SKM-1 treated with dmso at 0.1 percent for 144 hours (cell line): ENCODE data around the gene CMBL.
"Not testable (repeated sequence)": the region's sequence is repeated elsewhere in the genome, so short reads cannot be mapped to it uniquely, and the experiment has no call there.

Experiments used
- DNase-seq: peaks from one replicate; lab custom pipeline; 2025; ENCODE audit not compliant: unreplicated experiment; lab: John Stamatoyannopoulos, UW

CMBL gene

GRCh38 chr5:10307206-10308148, at the start of gene CMBL:
Gene CMBL, minus strand, starts transcription at chr5:10307902. Its CDS starts 17,140 bp downstream, at chr5:10290762.
- peak; percentile 70 for DNase-seq

- no peak for DNase-seq
Observed at GRCh38 chr5:10355071-10355889, 47.6 kb upstream of the CMBL start.

GRCh38 chr5:10354048-10354872, 46.6 kb upstream of the CMBL start:
- peak; percentile 35 for DNase-seq

GRCh38 chr5:10353241-10354047, 45.7 kb upstream of the CMBL start, which contains the start of gene MARCHF6:
Gene MARCHF6, plus strand, starts transcription at chr5:10353695. Its CDS starts 204 bp downstream, at chr5:10353899.
- peak; percentile 84 for DNase-seq

GRCh38 chr5:10352430-10353240, 44.9 kb upstream of the CMBL start:
- DNase-seq, result peak; percentile 98

- DNase-seq, result no peak
Observed at GRCh38 chr5:10351919-10352318, 44.2 kb upstream of the CMBL start.

- DNase-seq, result no peak
Observed at GRCh38 chr5:10351199-10351905, 43.6 kb upstream of the CMBL start.

GRCh38 chr5:10348258-10348657, 40.6 kb upstream of the CMBL start:
- DNase-seq, result no peak

GRCh38 chr5:10344461-10345106, 36.9 kb upstream of the CMBL start:
- not testable (repeated sequence) for DNase-seq

- no peak for DNase-seq
Observed at GRCh38 chr5:10343486-10343885, 35.8 kb upstream of the CMBL start.

- DNase-seq, result no peak
Observed at GRCh38 chr5:10339958-10340357, 32.3 kb upstream of the CMBL start.

- no peak for DNase-seq
Observed at GRCh38 chr5:10339058-10339811, 31.5 kb upstream of the CMBL start.

- no peak for DNase-seq
Observed at GRCh38 chr5:10338686-10339057, 31.0 kb upstream of the CMBL start.

- no peak for DNase-seq
Observed at GRCh38 chr5:10337986-10338385, 30.3 kb upstream of the CMBL start.

GRCh38 chr5:10337107-10337506, 29.4 kb upstream of the CMBL start:
- DNase-seq, result no peak

GRCh38 chr5:10335711-10336470, 28.2 kb upstream of the CMBL start:
- DNase-seq, result no peak

GRCh38 chr5:10334831-10335230, 27.1 kb upstream of the CMBL start:
- DNase-seq, result peak; percentile 21
